ENCODE measurements around the gene ZNF428.
"Not testable (repeated sequence)": the region's sequence is repeated elsewhere in the genome, so short reads cannot be mapped to it uniquely, and the experiment has no call there.

Gene ZNF428

GRCh38 chr19:43619262-43620060 lies at the start of gene ZNF428:
ZNF428 (minus strand) TSS chr19:43619629; CDS start chr19:43614304, 5,325 bp downstream.
- peak; percentile 64 to 77 for DNase-seq

GRCh38 chr19:43668406-43669109 lies 49.1 kb upstream of the ZNF428 start:
- peak; percentile 73 to 90 for DNase-seq

DNA sequence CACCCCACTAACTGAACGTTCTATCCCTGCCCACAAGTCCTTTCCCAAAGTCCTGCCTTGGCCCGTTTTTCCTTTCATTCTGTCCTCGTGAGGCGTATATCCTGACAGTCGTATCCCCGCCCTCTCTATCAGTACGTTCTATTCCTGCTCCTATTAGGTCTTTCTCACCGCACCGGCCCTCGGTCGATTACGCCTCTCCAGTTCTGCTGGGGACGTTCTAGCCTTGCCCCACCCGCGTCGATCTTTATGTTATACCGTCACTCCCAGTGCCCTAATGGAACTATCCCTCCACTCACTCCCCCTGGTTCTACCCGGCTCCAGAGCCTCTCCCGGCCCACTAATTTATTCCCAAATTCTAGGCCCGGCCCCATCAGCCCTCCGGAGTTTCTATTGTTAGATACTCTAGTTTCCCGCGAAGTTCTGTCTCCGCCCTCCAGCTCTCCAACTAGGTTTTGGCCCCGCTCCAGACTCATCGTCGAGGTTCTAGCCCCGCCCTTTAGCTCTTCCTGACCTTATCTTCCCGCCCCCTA lies 48.5 kb upstream of the ZNF428 start:
- DNase-seq, result no peak

DNA sequence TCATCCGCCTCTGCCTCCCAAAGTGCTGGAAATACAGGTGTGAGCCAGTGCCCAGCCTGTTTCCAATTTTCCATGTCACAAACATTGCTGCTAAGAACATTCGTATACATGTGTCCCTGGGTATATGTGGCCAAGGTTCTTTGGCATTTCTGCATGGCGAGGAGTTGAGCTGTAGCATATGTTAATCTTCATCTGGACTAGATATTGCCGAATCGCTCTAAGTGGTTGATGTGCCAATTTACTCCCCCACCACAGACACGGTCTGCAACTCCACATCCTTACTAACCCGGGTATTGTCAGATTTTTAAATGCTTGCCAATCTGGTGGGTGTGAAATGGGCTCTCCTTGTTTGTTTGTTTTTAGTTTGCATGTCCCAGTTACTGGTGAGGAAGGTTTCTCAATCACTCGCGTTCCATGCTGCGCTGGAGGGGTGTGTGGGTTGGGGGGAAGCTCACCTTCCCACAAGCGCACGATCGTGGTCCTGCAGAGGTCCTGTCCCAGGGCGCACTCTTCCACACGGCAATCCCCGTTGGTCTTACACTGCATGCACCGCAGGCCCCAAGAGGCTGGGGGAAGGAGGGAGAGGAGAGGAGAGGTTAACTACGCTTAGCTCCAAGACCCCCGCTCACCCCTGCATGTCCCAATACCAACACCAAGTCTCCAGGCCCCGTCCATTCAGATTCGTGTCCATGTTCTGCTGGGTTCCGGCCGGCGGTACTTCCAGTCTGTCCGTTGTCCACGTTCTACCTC lies 47.9 kb upstream of the ZNF428 start:
- DNase-seq, result no peak

DNA sequence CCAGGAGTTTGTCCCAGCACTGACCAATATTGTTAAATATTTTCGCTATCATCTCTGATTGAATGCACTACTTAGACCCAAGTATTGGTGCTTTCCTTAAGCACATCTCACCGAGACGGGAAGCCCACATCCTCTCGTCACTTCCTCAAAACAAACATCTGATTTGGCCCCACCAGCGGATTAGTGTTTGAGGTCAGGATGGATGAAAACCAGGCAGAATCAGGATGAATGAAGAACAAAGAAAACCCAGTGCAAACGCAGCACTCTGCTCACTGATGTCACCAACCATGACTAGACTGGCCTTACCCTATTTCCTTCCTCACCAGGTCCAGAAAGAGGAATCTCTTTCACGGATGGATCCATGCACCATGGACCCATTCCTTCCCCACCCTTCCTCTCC lies 44.6 kb upstream of the ZNF428 start:
- DNase-seq, result no peak

- no peak for DNase-seq
Measured at GRCh38 chr19:43662487-43662886, 43.1 kb upstream of the ZNF428 start.

- DNase-seq, result no peak
Measured at GRCh38 chr19:43660971-43661360, 41.5 kb upstream of the ZNF428 start.

DNA sequence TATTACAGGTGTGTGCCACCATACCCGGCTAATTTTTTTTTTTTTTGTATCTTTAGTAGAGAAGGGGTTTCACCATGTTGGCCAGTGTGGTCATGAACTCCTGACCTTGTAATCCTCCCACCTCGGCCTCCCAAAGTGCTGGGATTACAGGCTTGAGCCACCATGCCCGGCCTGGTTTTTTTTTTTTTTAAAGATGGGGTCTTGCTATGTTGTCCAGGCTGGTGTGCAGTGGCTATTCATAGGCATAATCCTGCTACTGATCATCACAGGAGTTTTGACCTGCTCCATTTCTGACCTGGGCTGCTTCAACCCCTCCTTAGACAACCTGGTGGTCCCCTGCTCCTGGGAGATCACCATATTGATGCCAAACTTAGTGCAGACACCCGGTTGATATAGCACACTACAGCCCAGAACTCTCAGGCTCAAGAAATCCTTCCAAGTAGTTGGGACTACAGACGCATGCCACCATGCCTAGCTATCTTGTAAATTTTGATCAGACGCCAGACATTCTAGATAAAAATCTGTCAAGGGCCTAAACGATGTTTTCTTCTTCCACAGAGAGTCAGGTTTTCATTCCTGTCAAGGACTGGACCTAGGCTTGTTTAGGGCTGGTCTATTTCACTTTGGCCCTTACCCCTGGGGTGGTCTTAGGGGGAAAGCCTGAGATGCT lies 41.0 kb upstream of the ZNF428 start:
- no peak for DNase-seq

GRCh38 chr19:43658494-43658893 lies 39.1 kb upstream of the ZNF428 start:
- no peak for DNase-seq

- DNase-seq, result no peak
Measured at GRCh38 chr19:43658001-43658400, 38.6 kb upstream of the ZNF428 start.

- DNase-seq, result no peak
Measured at GRCh38 chr19:43656436-43656835, 37.0 kb upstream of the ZNF428 start.

DNA sequence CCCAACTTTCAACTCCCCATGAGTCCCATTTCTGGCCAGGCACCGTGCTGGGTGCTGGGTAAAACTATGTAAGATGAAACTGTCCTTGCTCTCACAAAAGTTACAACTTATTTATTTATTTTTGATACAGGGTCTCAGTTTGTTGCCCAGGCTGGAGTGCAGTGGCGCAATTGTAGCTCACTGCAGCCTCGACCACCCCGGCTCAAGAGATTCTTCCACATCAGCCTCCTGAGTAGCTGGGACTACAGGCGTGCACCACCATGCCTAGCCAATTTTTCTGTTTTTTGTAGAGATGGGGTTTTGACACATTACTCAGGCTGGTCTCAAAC lies 33.1 kb upstream of the ZNF428 start:
- no peak for DNase-seq

- DNase-seq, result peak in 1 of 2 experiments; percentile 38
Measured at GRCh38 chr19:43651758-43652545, 32.5 kb upstream of the ZNF428 start.

DNA sequence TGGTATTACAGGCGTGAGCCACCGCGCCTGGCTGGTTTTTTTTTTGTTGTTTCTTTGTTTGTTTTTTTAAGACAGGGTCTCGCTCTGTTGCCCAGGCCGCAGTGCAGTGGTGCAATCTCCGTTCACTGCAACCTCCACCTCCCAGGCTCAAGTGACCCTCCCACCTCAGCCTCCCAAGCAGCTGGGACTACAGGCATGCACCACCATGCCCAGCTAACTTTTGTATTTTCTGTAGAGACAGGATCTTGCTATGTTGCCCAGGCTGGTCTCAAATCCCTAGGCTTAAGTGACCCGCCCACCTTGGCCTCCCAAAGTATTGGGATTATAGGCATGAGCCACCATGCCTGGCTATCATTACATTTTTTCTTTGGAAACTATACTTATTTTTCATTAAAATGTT lies 30.8 kb upstream of the ZNF428 start:
- DNase-seq, result not testable (repeated sequence)

DNA sequence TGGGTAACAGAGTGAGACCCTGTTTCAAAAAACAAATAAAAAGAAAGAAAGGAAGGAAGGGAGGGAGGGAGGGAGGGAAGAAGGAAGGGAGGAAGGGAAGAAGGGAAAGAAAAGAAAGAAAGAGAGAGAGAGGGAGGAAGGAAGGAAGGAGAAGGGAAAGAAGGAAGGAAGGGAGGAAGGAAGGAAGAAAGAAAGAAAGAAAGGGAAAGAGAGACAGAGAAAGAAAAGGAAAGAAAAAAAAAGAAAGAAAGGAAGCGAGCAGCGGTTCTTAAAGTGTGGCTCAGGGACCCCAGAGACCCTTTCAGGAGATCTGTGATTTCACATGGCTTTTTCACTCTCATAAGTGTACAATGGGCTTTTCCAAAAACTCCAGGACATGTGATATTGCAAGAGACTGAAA lies 30.1 kb upstream of the ZNF428 start:
- DNase-seq, result no peak

GRCh38 chr19:43648633-43649032 lies 29.2 kb upstream of the ZNF428 start:
- no peak for DNase-seq

DNA sequence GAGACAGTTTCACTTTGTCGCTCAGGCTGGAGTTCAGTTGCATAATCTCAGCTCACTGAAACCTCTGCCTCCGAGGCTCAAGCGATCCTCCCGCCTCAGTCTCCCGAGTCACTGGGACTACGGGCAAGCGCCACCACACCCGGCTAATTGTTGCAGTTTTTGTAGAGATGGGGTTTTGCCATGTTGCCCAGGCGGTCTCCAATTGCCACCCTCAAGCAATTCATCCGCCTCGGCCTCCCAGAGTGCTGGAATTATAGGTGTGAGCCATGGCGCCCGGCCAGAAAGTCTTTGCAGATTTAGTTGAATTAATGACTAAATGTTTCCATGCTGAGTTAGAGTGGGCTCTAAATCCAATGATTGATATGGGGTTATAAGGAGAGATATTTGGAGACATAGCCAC lies 24.8 kb upstream of the ZNF428 start:
- DNase-seq, result no peak

DNA sequence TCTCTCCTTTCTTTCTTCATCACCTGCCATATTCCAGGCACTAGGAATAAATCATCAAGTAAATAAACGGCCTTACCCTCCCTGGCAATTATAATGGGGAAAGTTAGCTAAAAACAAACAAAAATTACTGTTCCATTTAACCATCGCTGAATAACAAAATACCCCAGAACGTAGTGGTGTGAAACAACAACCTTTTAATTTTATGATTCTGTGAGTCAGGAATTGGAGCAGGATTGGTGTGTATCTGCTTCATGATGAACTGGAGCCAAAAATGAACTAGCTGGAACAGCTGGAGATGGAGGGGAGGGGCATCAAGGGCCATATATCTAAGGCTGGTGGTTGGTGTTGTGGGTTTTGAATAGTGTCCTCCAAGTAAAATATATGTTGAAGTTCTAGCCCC lies 23.9 kb upstream of the ZNF428 start:
- no peak for DNase-seq

GRCh38 chr19:43642531-43642930 lies 23.1 kb upstream of the ZNF428 start:
- DNase-seq, result no peak

GRCh38 chr19:43641333-43641732 lies 21.9 kb upstream of the ZNF428 start:
- DNase-seq, result peak in 1 of 2 experiments; percentile 10

DNA sequence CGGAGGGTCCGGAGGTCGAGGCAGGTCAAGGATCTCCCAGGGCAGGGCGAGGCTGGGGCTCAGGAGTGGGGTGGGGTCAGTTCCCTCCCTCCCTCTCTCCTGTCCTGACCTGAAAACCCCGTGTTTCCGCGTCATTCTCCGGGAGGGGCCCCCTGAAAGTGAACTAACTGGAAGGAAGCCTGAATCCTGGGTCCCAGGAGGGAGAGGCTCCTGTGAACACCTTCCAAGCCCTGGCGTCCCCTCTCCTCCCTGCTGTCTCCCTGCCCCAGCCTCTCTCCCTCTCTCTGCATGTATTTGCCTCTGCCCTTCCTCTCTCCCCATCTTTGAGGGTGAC lies 21.0 kb upstream of the ZNF428 start:
- no peak for DNase-seq

All from SW 1271 (cell line).